IMR-90 (cell line): ENCODE measurements around the gene SLC35B3. TPM values are rescaled to one million over a fixed set of nuclear protein-coding genes. Genes with fewer than 3 reads are reported as not detected.

ENCODE experiments used
- ATAC-seq: fragments of 200-7000 bp; cut with Tn5 transposase; 2 replicates; pipeline ENCODE4 v1.9.1; 2020; ENCODE audit warnings: low read depth, mild to moderate bottlenecking, moderate library complexity
- BruUV-seq: library from RNA; stranded (reverse); fragments of 400-500 nt; replicated peaks from 2 replicates; lab custom pipeline; 2021; lab: Mats Ljungman, UMichigan
- CTCF ChIA-PET: fragments of 300-600 bp; formaldehyde crosslinking; extraction: SDS; loops from one replicate; lab custom pipeline; 2021; ENCODE audit warnings: antibody characterized with exemption; lab: Yijun Ruan, JAX
- POLR2A ChIA-PET: fragments of 300-600 bp; sonication (Branson Sonifier 250); formaldehyde crosslinking; loops from one replicate; lab custom pipeline; 2022; ENCODE audit warnings: antibody characterized with exemption; ENCODE audit not compliant: unreplicated experiment; lab: Charles Lee
- DNase-seq: peaks from one replicate; pipeline ENCODE4 v3.0.0; 2013
- H2AFZ ChIP-seq: replicated peaks from 2 replicates; pipeline ENCODE3; 2013; ENCODE audit warnings: low read length, mild to moderate bottlenecking; ENCODE audit not compliant: poor library complexity
- H2AK5ac ChIP-seq: 2 replicates; pipeline ENCODE4 v1.6.1; 2013; ENCODE audit warnings: low read depth, low read length, inconsistent platforms
- H2AK9ac ChIP-seq: replicated peaks from 2 replicates; pipeline ENCODE3; 2013; ENCODE audit warnings: mild to moderate bottlenecking, low read depth, low read length, moderate library complexity; ENCODE audit not compliant: poor library complexity
- H2BK120ac ChIP-seq: 2 replicates; pipeline ENCODE4 v1.6.1; 2013; ENCODE audit warnings: low read depth, low read length, inconsistent platforms
- H2BK15ac ChIP-seq: 3 replicates; pipeline ENCODE4 v1.6.1; 2013; ENCODE audit warnings: low read depth, low read length, inconsistent platforms
- H2BK20ac ChIP-seq: 2 replicates; pipeline ENCODE4 v1.6.1; 2013; ENCODE audit warnings: low read depth, mild to moderate bottlenecking, inconsistent platforms, low read length, moderate library complexity
- H2BK5ac ChIP-seq: 2 replicates; pipeline ENCODE4 v1.6.1; 2013; ENCODE audit warnings: mild to moderate bottlenecking, low read depth, low read length, inconsistent platforms; ENCODE audit not compliant: poor library complexity, severe bottlenecking
- H3K14ac ChIP-seq: replicated peaks from 2 replicates; pipeline ENCODE4 v1.6.1; 2013; ENCODE audit warnings: low read depth, low read length, inconsistent platforms
- H3K18ac ChIP-seq: 2 replicates; pipeline ENCODE4 v1.6.1; 2013; ENCODE audit warnings: low read depth, low read length, control low read depth
- H3K23ac ChIP-seq: 2 replicates; pipeline ENCODE4 v1.6.1; 2013; ENCODE audit warnings: low read depth, low read length, inconsistent platforms
- H3K27ac ChIP-seq: 2 replicates; pipeline ENCODE4 v1.5.1; 2013; ENCODE audit warnings: mild to moderate bottlenecking, control low read depth, low read length; ENCODE audit not compliant: insufficient read depth
- H3K27me3 ChIP-seq: 2 replicates; pipeline ENCODE4 v1.6.1; 2013; ENCODE audit warnings: low read length; ENCODE audit not compliant: control insufficient read depth, insufficient read depth
- H3K36me3 ChIP-seq: 2 replicates; pipeline ENCODE4 v1.6.1; 2013; ENCODE audit warnings: low read length, mixed read lengths; ENCODE audit not compliant: control insufficient read depth, insufficient read depth
- H3K4ac ChIP-seq: 2 replicates; pipeline ENCODE4 v1.6.1; 2013; ENCODE audit warnings: low read depth, low read length, inconsistent platforms
- H3K4me1 ChIP-seq: 2 replicates; pipeline ENCODE4 v1.6.1; 2013; ENCODE audit warnings: low read length, mixed read lengths; ENCODE audit not compliant: control insufficient read depth, insufficient read depth
- H3K4me2 ChIP-seq: 2 replicates; pipeline ENCODE4 v1.6.1; 2013; ENCODE audit warnings: low read depth, mild to moderate bottlenecking, control low read depth, low read length, moderate library complexity
- H3K4me3 ChIP-seq: 2 replicates; pipeline ENCODE4 v1.5.1; 2013; ENCODE audit warnings: low read depth, mild to moderate bottlenecking, control low read depth, low read length, moderate library complexity; ENCODE audit not compliant: insufficient read depth
- H3K56ac ChIP-seq: 2 replicates; pipeline ENCODE4 v1.6.1; 2013; ENCODE audit warnings: low read length, inconsistent platforms; ENCODE audit not compliant: insufficient read depth; ENCODE audit errors: extremely low read depth
- H3K79me1 ChIP-seq, 2 experiments: 2 replicates each; pipeline ENCODE4 v1.6.1; 2013; ENCODE audit warnings: low read length in 2 of 2, inconsistent platforms in 1 of 2, low read depth in 1 of 2
- H3K9ac ChIP-seq: 2 replicates; pipeline ENCODE4 v1.6.1; 2013; ENCODE audit warnings: low read depth, low read length, control low read depth
- H3K9me1 ChIP-seq: 2 replicates; pipeline ENCODE4 v1.6.1; 2013; ENCODE audit warnings: low read length, inconsistent platforms; ENCODE audit not compliant: insufficient read depth
- H3K9me3 ChIP-seq: 2 replicates; pipeline ENCODE4 v1.6.1; 2013; ENCODE audit warnings: low read length; ENCODE audit not compliant: control insufficient read depth, insufficient read depth
- H4K20me1 ChIP-seq: 2 replicates; pipeline ENCODE4 v1.6.1; 2013; ENCODE audit warnings: low read length, inconsistent platforms; ENCODE audit not compliant: insufficient read depth
- H4K5ac ChIP-seq: 2 replicates; pipeline ENCODE4 v1.6.1; 2013; ENCODE audit warnings: mild to moderate bottlenecking, low read depth, low read length, control low read depth
- H4K8ac ChIP-seq, 2 experiments: 2 replicates each; pipeline ENCODE4 v1.6.1; 2013; ENCODE audit warnings: low read depth in 2 of 2, low read length in 2 of 2, control low read depth in 1 of 2, inconsistent platforms in 1 of 2
- H4K91ac ChIP-seq: 2 replicates; pipeline ENCODE4 v1.6.1; 2013; ENCODE audit warnings: low read depth, low read length, inconsistent platforms; ENCODE audit not compliant: insufficient read depth
- CEBPB ChIP-seq: IDR thresholded peaks from 2 replicates; pipeline ENCODE4 v1.6.1; 2012; ENCODE audit warnings: low read depth, low read length, improper control_type of control experiment
- FOS ChIP-seq: fragments of 150-350 bp; IDR thresholded peaks from 2 replicates; pipeline ENCODE4 v1.6.1; 2016; ENCODE audit warnings: low read depth, low read length
- MAZ ChIP-seq: IDR thresholded peaks from 2 replicates; pipeline ENCODE4 v1.6.1; 2012; ENCODE audit warnings: low read depth, mild to moderate bottlenecking, low read length, improper control_type of control experiment, moderate library complexity, borderline replicate concordance
- MXI1 ChIP-seq: IDR thresholded peaks from 2 replicates; pipeline ENCODE4 v1.6.1; 2012; ENCODE audit warnings: low read depth, mild to moderate bottlenecking, low read length, moderate library complexity, borderline replicate concordance
- WGBS, 2 experiments: methylation state at CpG; one replicate each; pipeline versions ENCODE4 v1.1.5 to v1.1.7; 2013; ENCODE audit warnings: missing lambda C conversion rate in 2 of 2; ENCODE audit not compliant: insufficient read length in 1 of 2; ENCODE audit errors: extremely low coverage in 2 of 2; 5-methylcytosine and 5-hydroxymethylcytosine counted together
- dilution Hi-C: fragments of 300-500 bp; cut with HindIII; formaldehyde crosslinking; loops from one replicate; pipeline ENCODE4 v1.14.3; 2018; ENCODE audit warnings: low sequenced_read_pairs; ENCODE audit not compliant: unreplicated experiment
- in situ Hi-C: fragments of 300-500 bp; cut with MboI; formaldehyde crosslinking; loops from 3 replicates; pipeline ENCODE4 v1.14.3; 2019; ENCODE audit warnings: low sequenced_read_pairs, inconsistent platforms, mixed read lengths
- intact Hi-C: fragments of 100-400 bp; cut with micrococcal nuclease; formaldehyde crosslinking; loops from 2 replicates; pipeline ENCODE4 v1.10.0; 2022
- polyA plus RNA-seq, 3 experiments: library from polyadenylated mRNA; depleted of rRNA; stranded (reverse); fragments of >200 nt; gene quantifications; 2 replicates each; pipeline ENCODE4 v1.2.3, GENCODE V29; 2012; ENCODE audit warnings: low replicate concordance in 1 of 3
- total RNA-seq: library from RNA; depleted of rRNA; stranded (reverse); fragments of >200 nt; gene quantifications from 2 replicates; pipeline ENCODE4 v1.2.3, GENCODE V29; 2012
- TF ChIP-seq, protein P1 (sequence below): conservative IDR thresholded peaks from 2 replicates; pipeline ENCODE4 v1.5.1; 2012; ENCODE audit warnings: mild to moderate bottlenecking, low read depth, low read length, improper control_type of control experiment

The SLC35B3 gene
- total and polyA plus RNA-seq, 2 of the 4 experiments (the other 2 are of a cell fraction), result 19.0 to 21.1 TPM

DNA sequence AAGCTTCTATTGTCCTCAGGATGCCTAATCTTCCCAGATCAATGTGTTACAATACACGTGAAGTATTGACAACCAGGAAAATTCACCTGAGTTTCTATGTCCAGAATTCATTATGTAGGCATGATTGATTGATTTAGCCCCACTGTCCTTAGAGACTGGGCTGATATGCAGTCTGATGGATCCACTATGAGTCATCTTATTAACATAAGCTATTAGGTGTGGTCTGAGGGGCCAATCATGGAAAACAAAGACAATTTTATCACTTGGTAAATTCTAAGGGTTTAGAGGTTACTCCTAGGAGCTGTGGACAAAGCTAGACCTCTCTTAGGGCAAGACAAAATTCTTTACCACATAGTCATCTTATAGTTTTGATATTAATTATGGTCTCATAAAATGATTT, 41.3 kb upstream of the SLC35B3 start:
- TF ChIP-seq CEBPB, result no peak
- TF ChIP-seq MXI1, result no peak
- no peak for TF ChIP-seq FOS
- no peak for TF ChIP-seq MAZ
- TF ChIP-seq, protein P1, sequence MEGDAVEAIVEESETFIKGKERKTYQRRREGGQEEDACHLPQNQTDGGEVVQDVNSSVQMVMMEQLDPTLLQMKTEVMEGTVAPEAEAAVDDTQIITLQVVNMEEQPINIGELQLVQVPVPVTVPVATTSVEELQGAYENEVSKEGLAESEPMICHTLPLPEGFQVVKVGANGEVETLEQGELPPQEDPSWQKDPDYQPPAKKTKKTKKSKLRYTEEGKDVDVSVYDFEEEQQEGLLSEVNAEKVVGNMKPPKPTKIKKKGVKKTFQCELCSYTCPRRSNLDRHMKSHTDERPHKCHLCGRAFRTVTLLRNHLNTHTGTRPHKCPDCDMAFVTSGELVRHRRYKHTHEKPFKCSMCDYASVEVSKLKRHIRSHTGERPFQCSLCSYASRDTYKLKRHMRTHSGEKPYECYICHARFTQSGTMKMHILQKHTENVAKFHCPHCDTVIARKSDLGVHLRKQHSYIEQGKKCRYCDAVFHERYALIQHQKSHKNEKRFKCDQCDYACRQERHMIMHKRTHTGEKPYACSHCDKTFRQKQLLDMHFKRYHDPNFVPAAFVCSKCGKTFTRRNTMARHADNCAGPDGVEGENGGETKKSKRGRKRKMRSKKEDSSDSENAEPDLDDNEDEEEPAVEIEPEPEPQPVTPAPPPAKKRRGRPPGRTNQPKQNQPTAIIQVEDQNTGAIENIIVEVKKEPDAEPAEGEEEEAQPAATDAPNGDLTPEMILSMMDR, result no peak
- intact Hi-C loops (no loop called here), in situ Hi-C loops (no loop called here), dilution Hi-C loops (no loop called here)
- H3K56ac ChIP-seq, result no peak overlapping the region
- no peak overlapping the region for H2AK9ac ChIP-seq
- no peak overlapping the region for H2BK15ac ChIP-seq
- no peaks in the 10 kb centered on the region for H4K20me1 ChIP-seq
- no peaks in the 10 kb centered on the region for H3K4me1 ChIP-seq
- no peak overlapping the region for H3K18ac ChIP-seq
- ChIA-PET POLR2A (interaction anchor here (0.6 kb wide), 1 partner anchor 15 kb away, joined by 3 read pairs; no protein-coding TSS in a partner anchor), CTCF (interaction anchor here (0.9 kb wide), 1 partner anchor 16 kb away, joined by 3 read pairs; no protein-coding TSS in a partner anchor)
- BruUV-seq, result no TSS peak
- ATAC-seq, result no peak
- no peak overlapping the region for H2BK20ac ChIP-seq
- no peak overlapping the region for H2BK5ac ChIP-seq
- no peak overlapping the region for H4K8ac ChIP-seq
- H3K4me3 ChIP-seq, result no peak overlapping the region
- DNase-seq, result no peak
- no peak overlapping the region for H2AFZ ChIP-seq
- H3K27ac ChIP-seq, result no peak overlapping the region
- H3K79me1 ChIP-seq, result no peaks in the 10 kb centered on the region
- no peak overlapping the region for H2BK120ac ChIP-seq
- H3K9me3 ChIP-seq, result peaks cover 2% of the 10 kb centered on the region; the same call in 1 of the 2 replicates
- no peak overlapping the region for H3K4me2 ChIP-seq
- no peak overlapping the region for H3K23ac ChIP-seq
- no peak overlapping the region for H4K91ac ChIP-seq
- H2AK5ac ChIP-seq, result no peak overlapping the region
- H3K36me3 ChIP-seq, result no peaks in the 10 kb centered on the region
- no peaks in the 10 kb centered on the region for H3K9me1 ChIP-seq
- H4K5ac ChIP-seq, result no peak overlapping the region
- H3K27me3 ChIP-seq, result no peaks in the 10 kb centered on the region
- no peak overlapping the region for H3K14ac ChIP-seq
- H3K4ac ChIP-seq, result no peak overlapping the region
- no peak overlapping the region for H3K9ac ChIP-seq
- no CpG with 5 or more reads among the region's 1 CpG for WGBS, 2 experiments
